ENCODE measurements around the gene ABHD6.
"Not testable (repeated sequence)": the region's sequence is repeated elsewhere in the genome, so short reads cannot be mapped to it uniquely, and the experiment has no call there.

ABHD6 gene

DNA sequence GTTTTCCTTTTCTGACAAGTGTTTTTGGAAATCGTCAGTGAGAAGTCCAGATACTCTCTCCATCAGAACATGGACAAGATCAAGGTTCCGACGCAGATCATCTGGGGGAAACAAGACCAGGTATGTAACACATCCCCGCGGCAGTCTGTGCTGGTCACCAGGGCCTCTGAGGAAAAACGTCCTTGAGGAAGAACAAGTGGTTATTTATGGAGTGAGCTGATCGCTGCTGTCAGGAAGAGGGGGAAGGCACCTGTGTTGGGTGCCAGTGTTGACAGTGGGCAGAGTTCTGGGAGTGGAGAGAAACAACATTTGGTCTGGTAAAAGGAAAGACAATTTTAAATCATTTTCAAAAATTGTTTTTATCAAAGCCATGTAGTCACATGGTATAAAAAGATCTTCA, 47.7 kb downstream of the ABHD6 start:
- no peak for DNase-seq

- no peak for DNase-seq
Measured at GRCh38 chr3:58287354-58287753, 49.8 kb downstream of the ABHD6 start.

GRCh38 chr3:58288011-58288728, 50.6 kb downstream of the ABHD6 start:
- no peak for DNase-seq

DNA sequence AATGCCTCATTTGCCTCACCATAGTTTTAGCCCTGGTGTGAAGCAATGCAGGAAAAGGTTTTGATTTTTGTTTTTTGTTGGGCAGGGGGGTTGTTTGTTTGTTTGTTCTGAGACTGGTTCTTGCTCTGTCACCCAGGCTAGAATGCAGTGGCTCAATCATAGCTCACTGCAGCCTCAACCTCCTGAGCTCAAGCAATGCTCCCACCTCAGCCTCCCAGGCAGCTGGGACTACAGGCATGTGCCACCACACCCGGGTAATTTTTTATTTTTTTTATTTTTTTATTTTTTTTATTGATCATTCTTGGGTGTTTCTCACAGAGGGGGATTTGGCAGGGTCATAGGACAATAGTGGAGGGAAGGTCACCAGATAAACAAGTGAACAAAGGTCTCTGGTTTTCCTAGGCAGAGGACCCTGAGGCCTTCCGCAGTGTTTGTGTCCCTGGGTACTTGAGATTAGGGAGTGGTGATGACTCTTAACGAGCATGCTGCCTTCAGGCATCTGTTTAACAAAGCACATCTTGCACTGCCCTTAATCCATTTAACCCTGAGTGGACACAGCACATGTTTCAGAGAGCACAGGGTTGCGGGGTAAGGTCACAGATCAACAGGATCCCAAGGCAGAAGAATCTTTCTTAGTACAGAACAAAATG, 51.5 kb downstream of the ABHD6 start:
- not testable (repeated sequence) for DNase-seq

DNA sequence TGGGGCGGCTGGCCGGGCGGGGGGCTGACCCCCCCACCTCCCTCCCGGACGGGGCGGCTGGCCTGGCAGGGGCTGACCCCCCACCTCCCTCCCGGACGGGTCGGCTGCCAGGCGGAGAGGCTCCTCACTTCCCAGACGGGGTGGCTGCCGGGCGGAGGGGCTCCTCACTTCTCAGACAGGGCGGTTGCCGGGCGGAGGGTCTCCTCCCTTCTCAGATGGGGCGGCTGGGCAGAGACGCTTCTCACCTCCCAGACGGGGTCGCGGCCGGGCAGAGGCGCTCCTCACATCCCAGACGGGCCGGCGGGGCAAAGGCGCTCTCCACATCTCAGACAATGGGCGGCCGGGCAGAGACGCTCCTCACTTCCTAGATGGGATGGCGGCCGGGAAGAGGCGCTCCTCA, 52.9 kb downstream of the ABHD6 start:
- DNase-seq = not testable (repeated sequence)

- DNase-seq = no peak
Measured at GRCh38 chr3:58291671-58292338, 54.2 kb downstream of the ABHD6 start.

- DNase-seq = no peak
Measured at GRCh38 chr3:58292866-58293265, 55.3 kb downstream of the ABHD6 start.

GRCh38 chr3:58293516-58293915, 55.9 kb downstream of the ABHD6 start:
- no peak for DNase-seq

DNA sequence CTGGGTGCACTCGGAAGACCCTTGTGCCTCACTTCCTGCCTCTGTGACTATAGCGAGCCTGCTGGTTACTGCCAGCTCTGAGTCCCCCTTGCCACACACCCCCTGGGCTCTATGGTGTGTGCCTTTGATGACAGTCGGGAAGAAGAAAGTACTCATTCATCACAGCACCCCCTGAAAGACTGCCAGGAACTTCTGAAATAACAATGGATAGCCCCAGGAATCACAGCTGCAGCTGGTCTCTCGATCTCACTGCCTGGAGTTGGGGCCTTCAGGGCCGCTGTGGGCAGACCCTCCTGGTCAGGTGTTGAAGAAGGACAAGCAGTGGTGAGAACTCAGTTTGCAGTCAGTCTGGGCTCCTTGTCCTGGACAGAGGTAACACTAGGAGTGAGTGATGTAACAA, 58.7 kb downstream of the ABHD6 start:
- DNase-seq = no peak

DNA sequence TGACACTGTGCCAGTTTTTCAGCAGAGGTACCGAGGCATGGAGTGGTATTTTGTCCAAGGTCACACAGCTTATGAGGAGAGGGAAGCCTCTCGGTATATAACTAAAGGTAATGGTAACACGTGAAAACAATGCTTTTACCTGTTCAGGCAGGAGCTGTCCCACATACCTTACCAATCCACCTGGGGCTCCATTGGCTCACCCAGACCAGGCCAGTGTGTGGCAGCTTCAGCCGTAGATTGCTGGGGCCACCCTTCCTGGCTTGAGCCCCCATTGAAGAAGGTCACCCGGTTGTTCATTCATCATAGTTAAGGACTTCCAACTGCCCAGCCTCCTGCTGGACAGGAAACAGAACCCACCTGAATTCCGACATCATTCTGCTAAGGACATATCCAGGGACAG, 59.3 kb downstream of the ABHD6 start:
- DNase-seq = no peak

GRCh38 chr3:58298190-58298589, 60.6 kb downstream of the ABHD6 start:
- no peak for DNase-seq

- no peak for DNase-seq
Measured at GRCh38 chr3:58299075-58299474, 61.5 kb downstream of the ABHD6 start.

DNA sequence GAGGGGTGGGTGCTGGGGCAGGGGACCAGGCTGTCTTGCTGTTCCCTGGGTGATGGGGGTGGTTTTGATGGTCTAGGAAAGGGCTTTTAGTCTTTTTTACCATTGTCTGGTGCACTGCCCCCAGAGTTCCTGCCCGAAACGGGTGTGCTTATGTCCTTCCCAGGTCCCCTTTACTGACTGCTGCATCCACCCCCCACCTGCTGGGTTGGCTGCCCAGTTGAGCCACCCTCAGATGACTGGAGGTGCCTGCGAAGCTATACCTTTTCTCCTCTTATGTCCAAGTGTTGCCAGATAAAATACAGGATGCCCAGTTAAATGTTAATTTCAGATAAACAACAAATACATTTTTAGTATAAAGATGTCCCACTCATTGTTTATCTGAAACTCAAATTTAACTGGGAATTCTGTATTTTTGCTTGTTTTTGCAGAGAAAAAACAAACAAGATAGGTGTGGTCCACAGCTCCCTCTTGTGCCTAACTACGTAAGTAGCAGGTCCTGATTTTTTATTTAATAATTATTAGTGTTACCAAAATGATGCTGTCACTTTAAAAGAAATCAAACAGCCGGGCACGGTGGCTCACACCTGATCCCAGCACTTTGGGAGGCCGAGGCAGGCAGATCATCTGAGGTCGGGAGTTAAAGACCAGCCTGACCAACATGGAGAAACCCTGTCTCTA, 62.4 kb downstream of the ABHD6 start:
- peak in 1 of 6 experiments; percentile 10 for DNase-seq

DNA sequence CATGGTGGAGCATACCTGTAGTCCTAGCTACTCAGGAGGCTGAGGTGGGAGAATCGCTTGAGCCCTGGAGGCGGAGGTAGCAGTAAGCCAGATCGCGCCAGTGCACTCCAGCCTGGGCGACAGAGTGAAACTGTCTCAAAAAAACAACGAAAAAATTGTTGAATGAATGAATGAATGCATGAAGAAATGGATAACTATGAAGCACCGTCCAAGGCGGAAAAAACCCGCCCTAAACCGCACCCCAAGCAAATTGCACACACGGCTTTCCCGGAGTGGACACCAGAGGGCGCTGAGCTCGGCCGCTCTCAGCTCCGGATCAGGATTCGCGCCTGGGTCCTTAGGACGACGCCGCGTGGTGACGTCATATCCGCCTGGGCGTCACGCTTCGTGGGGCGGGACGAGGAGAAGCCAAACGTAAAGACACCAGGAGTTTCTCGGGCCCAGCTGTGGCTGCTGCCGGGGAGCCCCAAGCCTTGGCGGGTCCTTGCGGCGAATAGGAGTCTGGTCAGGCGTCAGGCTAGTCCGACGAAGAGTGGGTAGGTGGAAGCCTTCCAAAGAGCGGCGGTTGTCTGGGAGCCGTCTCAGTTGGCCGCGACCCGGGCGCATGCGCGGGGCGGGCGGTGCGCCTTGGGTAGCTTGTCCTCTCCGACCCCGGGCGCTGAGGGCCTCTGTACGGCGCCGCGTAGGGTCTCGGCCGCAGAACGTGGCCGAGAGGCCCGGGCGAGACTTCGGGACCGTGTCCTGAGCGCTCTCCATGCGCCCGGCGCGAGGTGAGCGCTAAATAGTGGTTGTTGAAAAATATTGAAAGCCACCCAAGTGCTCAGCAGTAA, 68.5 kb downstream of the ABHD6 start, which contains the start of the genes HTD2 and RPP14:
TSS of gene HTD2 (plus strand) at position 639 of the 830 bp plus-strand sequence. CDS start 11,094 bp downstream, outside the sequence.
TSS of gene RPP14 (plus strand) at position 364 of the 830 bp plus-strand sequence. CDS start 4,085 bp downstream, outside the sequence.
- peak; percentile 93 to 98 (median 97) for DNase-seq

DNA sequence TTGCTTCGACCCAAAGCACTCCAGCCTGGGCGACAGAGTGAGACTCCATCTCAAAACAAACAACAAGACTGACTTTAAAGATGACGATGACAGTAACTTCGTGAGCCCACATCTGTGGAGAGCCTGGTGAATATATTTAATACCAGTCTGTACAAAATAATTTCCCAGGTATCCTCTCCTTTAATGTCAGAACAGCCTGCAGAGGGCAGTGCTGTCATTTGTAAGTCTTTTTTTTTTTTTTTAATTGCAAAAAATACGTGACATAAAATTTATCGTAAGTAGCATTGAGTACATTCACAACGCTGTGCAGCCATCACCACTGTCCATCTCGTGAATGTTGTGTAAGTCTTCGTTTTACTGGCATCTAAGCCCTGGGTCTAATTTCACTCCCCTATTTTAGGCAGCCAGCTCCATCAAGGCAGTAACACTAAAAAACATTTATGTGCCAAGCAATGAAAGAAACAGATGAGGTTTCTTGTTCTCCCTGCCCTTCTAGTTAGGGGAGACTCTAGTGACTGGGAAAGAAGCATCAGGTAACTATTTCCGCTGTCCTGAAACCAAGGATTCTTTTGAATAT, 70.1 kb downstream of the ABHD6 start:
- peak in 5 of 6 experiments; percentile 9 to 50 (median 20) for DNase-seq

DNA sequence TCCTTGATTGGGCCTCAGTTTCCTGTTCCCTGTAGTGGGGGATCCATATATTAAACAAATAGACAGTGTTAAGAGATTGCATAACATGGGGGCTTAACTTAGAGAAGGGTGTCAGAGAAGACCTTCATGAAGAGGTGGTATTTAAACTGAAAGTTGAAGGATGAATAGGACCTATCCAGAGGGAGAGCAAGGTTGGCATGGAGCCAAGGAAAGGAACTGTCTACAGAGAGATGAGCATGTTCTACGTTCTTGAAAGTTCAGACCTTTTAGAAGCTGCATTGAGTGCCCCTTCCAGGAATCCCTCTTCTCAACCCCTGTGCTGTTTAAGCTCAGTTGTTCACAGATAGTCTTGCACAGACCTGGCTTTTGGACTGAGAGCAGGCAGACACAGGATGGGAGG, 71.1 kb downstream of the ABHD6 start:
- peak in 1 of 6 experiments; percentile 3 for DNase-seq

- DNase-seq = no peak
Measured at GRCh38 chr3:58317811-58318210, 80.2 kb downstream of the ABHD6 start.

- DNase-seq = no peak
Measured at GRCh38 chr3:58321791-58322190, 84.2 kb downstream of the ABHD6 start.

- DNase-seq = no peak
Measured at GRCh38 chr3:58322793-58323192, 85.2 kb downstream of the ABHD6 start.

DNA sequence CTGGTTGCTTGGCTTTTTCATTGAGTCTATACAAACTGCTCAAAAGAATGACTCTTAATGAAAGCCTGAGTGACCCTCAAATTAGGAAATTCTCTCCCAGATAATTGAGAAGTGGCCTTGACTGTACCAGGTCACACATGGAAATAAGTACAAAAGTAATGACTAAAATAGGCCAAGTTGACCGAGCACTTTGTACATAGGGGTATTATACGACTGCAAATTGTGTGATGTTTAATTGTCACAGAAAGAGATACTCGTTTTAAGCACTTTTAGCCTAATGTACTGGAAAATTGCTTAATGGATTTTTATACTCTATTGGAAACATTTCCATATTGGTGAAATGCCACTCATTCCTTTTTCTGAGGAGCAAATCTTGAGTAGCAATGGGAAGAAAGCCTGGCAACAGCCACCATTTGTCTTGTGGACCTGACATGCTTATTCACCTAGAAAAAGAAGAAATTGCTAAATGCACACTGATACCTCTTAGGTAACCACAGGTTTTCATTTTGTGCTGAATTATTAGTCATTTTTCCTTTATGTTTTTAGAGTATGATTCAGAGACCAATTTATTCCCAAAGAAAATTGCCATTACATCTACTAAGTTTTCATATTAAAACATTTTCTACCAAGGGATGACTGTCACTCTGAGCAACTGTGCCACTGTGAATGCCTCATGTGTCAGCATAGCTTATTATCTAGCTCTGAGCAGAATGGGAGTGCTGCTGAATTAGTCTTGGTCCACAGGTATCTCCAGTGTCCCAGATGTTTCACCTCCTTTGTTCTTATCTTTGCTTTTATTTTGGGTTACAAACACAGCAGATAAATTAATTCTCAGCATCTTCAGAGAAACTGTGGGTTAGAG, 86.2 kb downstream of the ABHD6 start:
- no peak for DNase-seq

Data from stimulated activated naive CD4-positive, alpha-beta T cell (primary cell).